Measurements from ENCODE around the gene GATA5. TPM values are rescaled to one million over a fixed set of nuclear protein-coding genes. Genes with fewer than 3 reads are reported as not detected.

GATA5 gene
- total and polyA plus RNA-seq, 4 donors = 0.49 to 15.2 (median 1.3) TPM

- H3K36me3 ChIP-seq (ENCODE audit: control insufficient read depth in 4 of 4, insufficient read depth in 4 of 4, low read length in 4 of 4) = peaks cover 0 to 9% (median 2%) of the 10 kb centered on the region in 4 donors
- no peaks in the 10 kb centered on the region for H3K9me3 ChIP-seq (ENCODE audit: control insufficient read depth in 4 of 4, insufficient read depth in 3 of 4, low read length in 3 of 4)
- H3K4me1 ChIP-seq (ENCODE audit: control insufficient read depth in 5 of 5, insufficient read depth in 5 of 5, low read length in 5 of 5) = peaks cover 0 to 59% (median 22%) of the 10 kb centered on the region in 5 donors
- H3K27me3 ChIP-seq (ENCODE audit: control insufficient read depth in 3 of 3, insufficient read depth in 3 of 3, low read length in 2 of 3) = peaks cover 0 to 23% (median 17%) of the 10 kb centered on the region in 3 donors
- DNase-seq = no peak
- H3K9ac ChIP-seq (ENCODE audit: insufficient read depth in 1 of 2, low read length in 2 of 2) = no peak overlapping the region
- ATAC-seq (ENCODE audit: insufficient read depth, low FRiP score) = no peak
- WGBS, 2 donors = 62 to 75% methylated on average over 12 of the region's 12 CpGs
- no peak overlapping the region for H3K4me3 ChIP-seq
- H3K27ac ChIP-seq (ENCODE audit: low read depth in 1 of 2, low read length in 1 of 2) = no peak overlapping the region
- no peak for TF ChIP-seq CTCF (IDR thresholded peaks at IDR 0.05; ENCODE audit: control extremely low read depth, extremely low read depth)
Measured at GRCh38 chr20:62479156-62479555, 3.4 kb upstream of the GATA5 start.

GRCh38 chr20:62477669-62478455 is 2.1 kb upstream of the GATA5 start:
- Histone ChIP-seq H3K9ac (ENCODE audit: insufficient read depth in 1 of 2, low read length in 2 of 2) (no peak overlapping the region), H3K4me1 (ENCODE audit: control insufficient read depth in 5 of 5, insufficient read depth in 5 of 5, low read length in 5 of 5) (peaks cover 0 to 46% (median 15%) of the 10 kb centered on the region in 5 donors), H3K27me3 (ENCODE audit: control insufficient read depth in 3 of 3, insufficient read depth in 3 of 3, low read length in 2 of 3) (peaks cover 0 to 23% (median 20%) of the 10 kb centered on the region in 3 donors), H3K9me3 (ENCODE audit: control insufficient read depth in 4 of 4, insufficient read depth in 3 of 4, low read length in 3 of 4) (no peaks in the 10 kb centered on the region), H3K36me3 (ENCODE audit: control insufficient read depth in 4 of 4, insufficient read depth in 4 of 4, low read length in 4 of 4) (peaks cover 0 to 14% (median 2%) of the 10 kb centered on the region in 4 donors), H3K27ac (ENCODE audit: low read depth in 1 of 2, low read length in 1 of 2) (no peak overlapping the region), H3K4me3 (no peak overlapping the region)
- ATAC-seq (ENCODE audit: insufficient read depth, low FRiP score) (no peak), DNase-seq (no peak)
- no peak for TF ChIP-seq CTCF (IDR thresholded peaks at IDR 0.05; ENCODE audit: control extremely low read depth, extremely low read depth)
- WGBS, 2 donors = 27 to 29% methylated on average over 37 of the region's 37 CpGs

- ATAC-seq (ENCODE audit: insufficient read depth, low FRiP score) = no peak
- Histone ChIP-seq H3K9ac (ENCODE audit: insufficient read depth in 1 of 2, low read length in 2 of 2) (no peak overlapping the region), H3K9me3 (ENCODE audit: control insufficient read depth in 4 of 4, insufficient read depth in 3 of 4, low read length in 3 of 4) (no peaks in the 10 kb centered on the region), H3K4me1 (ENCODE audit: control insufficient read depth in 5 of 5, insufficient read depth in 5 of 5, low read length in 5 of 5) (peaks cover 0 to 40% (median 11%) of the 10 kb centered on the region in 5 donors), H3K36me3 (ENCODE audit: control insufficient read depth in 4 of 4, insufficient read depth in 4 of 4, low read length in 4 of 4) (peaks cover 0 to 14% (median 2%) of the 10 kb centered on the region in 4 donors), H3K27ac (ENCODE audit: low read depth in 1 of 2, low read length in 1 of 2) (no peak overlapping the region), H3K4me3 (no peak overlapping the region), H3K27me3 (ENCODE audit: control insufficient read depth in 3 of 3, insufficient read depth in 3 of 3, low read length in 2 of 3) (peaks cover 0 to 22% (median 20%) of the 10 kb centered on the region in 3 donors)
- WGBS, 2 donors = 3 to 6% methylated on average over 50 to 82 of the region's 82 CpGs
- no peak for TF ChIP-seq CTCF (IDR thresholded peaks at IDR 0.05; ENCODE audit: control extremely low read depth, extremely low read depth)
- DNase-seq = peak; percentile 80 to 86 (median 83)
Measured at GRCh38 chr20:62476056-62476838, 452 bp upstream of the GATA5 start.
